Esophagus muscularis mucosa (tissue), 4 donors: Measurements from ENCODE around the gene ADSS2. TPM values are rescaled to one million over a fixed set of nuclear protein-coding genes. Genes with fewer than 3 reads are reported as not detected.

ENCODE experiments used
- DNase-seq: peaks from one replicate; pipeline ENCODE4 v3.0.0-alpha.2; 2017; ENCODE audit errors: extremely low spot score
- H3K27ac ChIP-seq, 4 donors: fragments of 200-600 bp; sonication (generic); replicated peaks in 1 of 4; 1 replicate in 3 of 4; 2 replicates in 1 of 4; pipeline ENCODE4 v1.5.1; 2016 to 2019; ENCODE audit warnings: mild to moderate bottlenecking in 1 of 4
- H3K27me3 ChIP-seq, 4 donors: fragments of 200-600 bp; sonication (generic); one replicate each; pipeline versions ENCODE4 v1.5.1 to v1.6.0; 2016 to 2019
- H3K36me3 ChIP-seq, 4 donors: fragments of 200-600 bp; sonication (generic); one replicate each; pipeline ENCODE4 v1.5.1; 2016 to 2019
- H3K4me1 ChIP-seq, 4 donors: fragments of 200-600 bp; sonication (generic); one replicate each; pipeline ENCODE4 v1.5.1; 2016 to 2019
- H3K4me3 ChIP-seq, 4 donors: fragments of 200-600 bp; sonication (generic); 1 replicate in 2 of 4; 2 replicates in 2 of 4; pipeline ENCODE4 v1.5.1; 2016 to 2019; ENCODE audit warnings: mild to moderate bottlenecking in 4 of 4, moderate library complexity in 1 of 4
- H3K9me3 ChIP-seq, 4 donors: fragments of 200-600 bp; sonication (generic); 1 replicate in 3 of 4; 2 replicates in 1 of 4; pipeline ENCODE4 v1.5.1; 2016 to 2019
- EP300 ChIP-seq: sonication (generic); formaldehyde crosslinking; IDR thresholded peaks from one replicate; pipeline ENCODE4 v1.6.1; 2017; ENCODE audit warnings: antibody characterized with exemption
- POLR2A ChIP-seq: fragments of 450-650 bp; IDR thresholded peaks from one replicate; pipeline ENCODE4 v1.6.1; 2017; ENCODE audit warnings: antibody characterized with exemption, moderate library complexity, mild to moderate bottlenecking, low read depth
- POLR2AphosphoS5 ChIP-seq, 2 donors: sonication (generic); formaldehyde crosslinking; IDR thresholded peaks; one replicate each; pipeline ENCODE4 v1.6.1; 2017; ENCODE audit warnings: antibody characterized with exemption in 2 of 2
- WGBS: methylation state at CpG from one replicate; pipeline ENCODE4 v1.1.5; 2018; 5-methylcytosine and 5-hydroxymethylcytosine counted together
- intact Hi-C: fragments of 100-400 bp; cut with DNase I; formaldehyde crosslinking; loops from one replicate; pipeline ENCODE4 v1.15.1; 2023
- total RNA-seq, 4 donors: library from RNA; depleted of rRNA; stranded (reverse); fragments of >200 nt; gene quantifications; one replicate each; pipeline versions ENCODE4 v1.1.0 to v1.2.1, GENCODE V29; 2016
- TF ChIP-seq, protein P1 (sequence below), 3 experiments: fragments of 200-600 bp in 2 of 3; fragments of 450-650 bp in 1 of 3; sonication (generic) in 2 of 3; IDR thresholded peaks; one replicate each; pipeline ENCODE4 v1.5.1; 2017 to 2019; ENCODE audit warnings: antibody characterized with exemption in 3 of 3, mild to moderate bottlenecking in 2 of 3, moderate library complexity in 1 of 3

The ADSS2 gene
- total RNA-seq, 4 donors from 2014 or later, result 40.9 to 49.4 (median 46.7) TPM

DNA sequence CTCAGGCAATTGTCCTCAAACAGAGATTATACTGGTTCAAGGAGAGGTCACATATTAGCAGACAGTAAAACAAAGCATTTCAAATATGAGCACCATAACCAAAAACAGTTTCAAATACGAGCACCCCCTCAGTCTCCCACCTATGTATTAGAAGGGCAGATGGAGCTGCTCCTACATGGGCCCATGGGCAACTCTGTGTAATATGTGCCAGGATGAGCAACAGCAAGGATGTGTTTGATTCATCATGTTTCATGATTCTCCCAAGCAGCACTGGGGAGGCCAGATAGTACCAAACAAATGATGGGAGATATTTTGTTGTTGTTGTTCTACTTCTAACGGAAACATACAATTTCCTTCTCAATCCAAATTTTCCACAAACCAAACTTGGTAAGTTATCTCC is 8.9 kb downstream of the ADSS2 start:
- Histone ChIP-seq H3K4me1 (peaks cover 17 to 82% (median 72%) of the 10 kb centered on the region in 4 donors), H3K36me3 (no peaks in the 10 kb centered on the region), H3K27ac (peak overlapping the region; percentile 28 to 62 (median 48)), H3K4me3 (no peak overlapping the region), H3K9me3 (no peaks in the 10 kb centered on the region), H3K27me3 (no peaks in the 10 kb centered on the region)
- no peak for DNase-seq
- intact Hi-C loops, result loop anchor here (10.0 kb wide), 1 partner anchor 398 kb away; no protein-coding TSS in a partner anchor
- TF ChIP-seq EP300, result no peak
- TF ChIP-seq POLR2A, result no peak
- TF ChIP-seq POLR2AphosphoS5 (IDR thresholded peaks at IDR 0.05), result no peak
- TF ChIP-seq, protein P1, sequence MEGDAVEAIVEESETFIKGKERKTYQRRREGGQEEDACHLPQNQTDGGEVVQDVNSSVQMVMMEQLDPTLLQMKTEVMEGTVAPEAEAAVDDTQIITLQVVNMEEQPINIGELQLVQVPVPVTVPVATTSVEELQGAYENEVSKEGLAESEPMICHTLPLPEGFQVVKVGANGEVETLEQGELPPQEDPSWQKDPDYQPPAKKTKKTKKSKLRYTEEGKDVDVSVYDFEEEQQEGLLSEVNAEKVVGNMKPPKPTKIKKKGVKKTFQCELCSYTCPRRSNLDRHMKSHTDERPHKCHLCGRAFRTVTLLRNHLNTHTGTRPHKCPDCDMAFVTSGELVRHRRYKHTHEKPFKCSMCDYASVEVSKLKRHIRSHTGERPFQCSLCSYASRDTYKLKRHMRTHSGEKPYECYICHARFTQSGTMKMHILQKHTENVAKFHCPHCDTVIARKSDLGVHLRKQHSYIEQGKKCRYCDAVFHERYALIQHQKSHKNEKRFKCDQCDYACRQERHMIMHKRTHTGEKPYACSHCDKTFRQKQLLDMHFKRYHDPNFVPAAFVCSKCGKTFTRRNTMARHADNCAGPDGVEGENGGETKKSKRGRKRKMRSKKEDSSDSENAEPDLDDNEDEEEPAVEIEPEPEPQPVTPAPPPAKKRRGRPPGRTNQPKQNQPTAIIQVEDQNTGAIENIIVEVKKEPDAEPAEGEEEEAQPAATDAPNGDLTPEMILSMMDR (IDR thresholded peaks at IDR 0.05), result no peak
- WGBS, result 65% methylated on average over 2 of the region's 2 CpGs

DNA sequence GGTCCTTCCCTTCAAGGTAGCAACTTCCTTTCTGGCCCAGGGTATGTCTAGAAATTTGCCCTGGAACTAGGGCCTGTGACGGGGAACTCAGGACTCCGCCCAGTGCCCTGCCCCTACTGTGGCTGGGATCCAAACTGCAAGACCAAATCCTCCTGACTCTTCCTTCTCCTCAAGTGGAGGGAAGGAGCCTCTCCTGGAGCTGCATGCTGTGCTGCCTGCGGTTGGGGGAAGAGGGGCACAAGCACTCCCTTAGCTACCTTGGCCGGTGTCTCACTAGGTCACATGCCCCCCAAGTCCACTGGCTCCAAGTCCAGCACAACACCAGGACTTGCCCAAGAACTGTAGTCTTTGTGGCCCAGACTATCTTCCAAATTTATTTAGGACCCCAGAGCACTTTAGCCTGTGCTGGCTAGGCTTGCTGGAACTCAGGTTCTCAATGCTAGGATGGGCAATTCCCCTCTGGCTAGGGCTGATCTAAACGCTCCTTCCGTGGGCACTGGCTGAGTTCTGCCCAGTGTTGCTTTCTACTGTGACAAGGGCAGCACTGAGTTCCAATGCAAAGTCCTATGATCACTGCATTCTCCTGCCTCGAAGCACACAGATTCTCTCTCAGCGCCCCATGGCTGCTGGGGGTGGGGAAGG is 12.2 kb downstream of the ADSS2 start:
- DNase-seq, result no peak
- no peaks in the 10 kb centered on the region for H3K27me3 ChIP-seq
- H3K4me3 ChIP-seq, result no peak overlapping the region
- no peaks in the 10 kb centered on the region for H3K9me3 ChIP-seq
- WGBS, result 90% methylated on average over 4 of the region's 8 CpGs
- TF ChIP-seq POLR2A (no peak), POLR2AphosphoS5 (IDR thresholded peaks at IDR 0.05) (no peak), EP300 (no peak)
- TF ChIP-seq, protein P1 (IDR thresholded peaks at IDR 0.05), result no peak
- intact Hi-C loops, result loop anchor here (10.0 kb wide), 1 partner anchor 395 kb away; no protein-coding TSS in a partner anchor
- H3K36me3 ChIP-seq, result peaks cover 0 to 17% (median 7%) of the 10 kb centered on the region in 4 donors
- peak overlapping the region in 1 of 4 donors; percentile 9 for H3K27ac ChIP-seq
- peaks cover 5 to 75% (median 64%) of the 10 kb centered on the region in 4 donors for H3K4me1 ChIP-seq

DNA sequence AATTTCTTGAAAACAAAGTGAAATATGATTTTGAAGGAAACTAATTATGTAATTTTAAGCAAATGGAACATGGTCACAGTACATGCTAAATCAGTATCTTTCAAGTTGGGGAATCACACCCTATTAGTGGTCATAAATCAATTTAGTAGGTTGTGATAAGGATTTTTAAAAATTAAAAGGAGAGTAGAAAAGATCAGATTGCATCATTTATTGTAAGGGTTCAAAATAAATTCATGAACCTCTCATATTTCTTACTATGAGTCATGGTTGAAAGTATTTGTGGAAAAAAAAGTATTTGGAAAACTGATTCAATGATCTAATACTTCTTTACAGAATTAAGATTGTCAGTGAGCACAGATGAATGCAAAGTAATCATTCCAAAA is 14.6 kb downstream of the ADSS2 start:
- no peak for DNase-seq
- TF ChIP-seq POLR2AphosphoS5 (IDR thresholded peaks at IDR 0.05), result no peak
- TF ChIP-seq, protein P1 (IDR thresholded peaks at IDR 0.05), result no peak
- TF ChIP-seq POLR2A, result no peak
- no peak for TF ChIP-seq EP300
- H3K9me3 ChIP-seq, result no peaks in the 10 kb centered on the region
- no peaks in the 10 kb centered on the region for H3K27me3 ChIP-seq
- H3K27ac ChIP-seq, result no peak overlapping the region
- peaks cover 0 to 33% (median 16%) of the 10 kb centered on the region in 4 donors for H3K36me3 ChIP-seq
- peaks cover 5 to 51% (median 44%) of the 10 kb centered on the region in 4 donors for H3K4me1 ChIP-seq
- intact Hi-C loops, result no loop called here
- H3K4me3 ChIP-seq, result no peak overlapping the region

DNA sequence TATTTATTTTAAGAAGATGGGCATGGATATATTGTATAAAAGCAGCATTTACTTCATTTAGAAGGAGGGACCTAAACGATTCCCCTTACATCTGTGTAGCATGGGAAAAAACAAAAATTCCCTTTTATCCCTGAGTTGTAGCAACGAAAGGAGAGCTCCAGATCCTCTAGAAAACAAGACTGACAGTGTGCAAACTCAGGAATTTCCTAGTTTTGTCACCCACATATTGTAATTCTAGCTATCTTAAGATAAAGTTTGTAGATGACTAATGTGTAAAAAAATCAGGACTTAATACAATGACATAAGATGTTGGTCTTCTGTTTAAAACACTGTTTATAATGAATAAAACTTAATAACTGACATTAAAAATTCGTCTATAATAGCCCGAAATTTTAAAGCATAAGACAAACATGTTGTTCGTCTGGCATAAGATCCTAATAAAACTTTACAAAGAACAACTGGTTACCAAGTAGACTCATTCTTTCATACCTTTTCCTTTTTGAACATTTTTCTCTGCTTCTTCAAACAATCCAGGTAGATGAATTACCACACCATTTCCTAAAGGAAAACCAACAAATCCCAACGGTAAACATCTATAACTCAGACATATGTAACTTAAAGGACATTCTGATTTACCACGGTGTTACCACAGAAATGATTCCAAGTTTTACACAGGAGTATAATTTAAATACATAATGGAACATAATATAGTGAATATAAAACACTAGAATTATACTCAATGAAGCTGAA is 15.2 kb downstream of the ADSS2 start:
- WGBS, result 80% methylated on average over 7 of the region's 7 CpGs
- peak overlapping the region in 3 of 4 donors; percentile 25 to 41 (median 36) for H3K27ac ChIP-seq
- DNase-seq, result no peak
- peaks cover 5 to 49% (median 43%) of the 10 kb centered on the region in 4 donors for H3K4me1 ChIP-seq
- H3K36me3 ChIP-seq, result peaks cover 0 to 38% (median 18%) of the 10 kb centered on the region in 4 donors
- H3K9me3 ChIP-seq, result no peaks in the 10 kb centered on the region
- no peak overlapping the region for H3K4me3 ChIP-seq
- no peaks in the 10 kb centered on the region for H3K27me3 ChIP-seq
- intact Hi-C loops, result no loop called here
- TF ChIP-seq, protein P1 (IDR thresholded peaks at IDR 0.05), result no peak
- TF ChIP-seq POLR2A (no peak), POLR2AphosphoS5 (IDR thresholded peaks at IDR 0.05) (no peak), EP300 (no peak)
